Effector CD8-positive, alpha-beta T cell (primary cell): ENCODE measurements around the gene SDK1.
"Not testable (repeated sequence)": the region's sequence is repeated elsewhere in the genome, so short reads cannot be mapped to it uniquely, and the experiment has no call there.

ENCODE experiments used
- DNase-seq: peaks from one replicate; lab custom pipeline; 2025; lab: John Stamatoyannopoulos, UW

SDK1 gene

DNA sequence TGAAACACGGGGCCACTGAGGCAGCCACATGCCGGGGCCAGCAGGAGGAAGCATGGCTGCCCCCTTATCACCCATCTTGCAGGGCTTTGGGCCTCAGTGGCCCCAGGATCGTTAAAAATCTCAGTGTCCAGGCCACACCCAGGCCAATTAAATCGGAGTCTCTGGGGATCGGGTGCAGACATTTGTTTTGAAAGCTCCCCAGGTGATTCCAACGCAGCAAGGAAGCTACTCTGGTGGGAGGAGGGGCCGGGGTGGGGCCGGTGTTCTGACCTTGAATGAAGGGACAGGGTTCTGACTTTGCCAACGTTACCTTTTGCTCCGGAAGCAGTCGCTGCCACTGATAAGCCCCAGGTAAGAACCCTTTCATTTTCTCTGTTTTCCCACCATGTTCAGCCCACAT lies 968.7 kb downstream of the SDK1 start:
- DNase-seq = no peak

DNA sequence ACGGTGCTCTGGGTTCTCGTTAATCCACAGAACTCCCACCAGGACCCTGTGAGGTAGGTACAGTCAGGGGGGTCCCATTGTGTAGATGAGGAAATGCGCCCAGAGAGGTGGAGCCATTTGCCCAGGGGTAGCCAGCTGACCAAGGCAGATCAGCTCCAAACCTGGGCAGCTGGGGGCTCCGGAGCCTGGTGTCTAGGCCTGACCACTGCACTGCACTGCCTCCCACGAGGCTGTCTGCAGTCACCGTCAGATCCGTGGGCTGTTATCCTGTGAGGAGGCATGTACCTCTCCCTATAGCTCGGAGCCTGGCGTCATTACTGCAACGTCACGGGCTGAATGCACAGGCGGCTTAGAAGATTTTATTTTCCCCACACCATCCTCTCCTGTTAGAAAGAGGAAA lies 969.2 kb downstream of the SDK1 start:
- no peak for DNase-seq

DNA sequence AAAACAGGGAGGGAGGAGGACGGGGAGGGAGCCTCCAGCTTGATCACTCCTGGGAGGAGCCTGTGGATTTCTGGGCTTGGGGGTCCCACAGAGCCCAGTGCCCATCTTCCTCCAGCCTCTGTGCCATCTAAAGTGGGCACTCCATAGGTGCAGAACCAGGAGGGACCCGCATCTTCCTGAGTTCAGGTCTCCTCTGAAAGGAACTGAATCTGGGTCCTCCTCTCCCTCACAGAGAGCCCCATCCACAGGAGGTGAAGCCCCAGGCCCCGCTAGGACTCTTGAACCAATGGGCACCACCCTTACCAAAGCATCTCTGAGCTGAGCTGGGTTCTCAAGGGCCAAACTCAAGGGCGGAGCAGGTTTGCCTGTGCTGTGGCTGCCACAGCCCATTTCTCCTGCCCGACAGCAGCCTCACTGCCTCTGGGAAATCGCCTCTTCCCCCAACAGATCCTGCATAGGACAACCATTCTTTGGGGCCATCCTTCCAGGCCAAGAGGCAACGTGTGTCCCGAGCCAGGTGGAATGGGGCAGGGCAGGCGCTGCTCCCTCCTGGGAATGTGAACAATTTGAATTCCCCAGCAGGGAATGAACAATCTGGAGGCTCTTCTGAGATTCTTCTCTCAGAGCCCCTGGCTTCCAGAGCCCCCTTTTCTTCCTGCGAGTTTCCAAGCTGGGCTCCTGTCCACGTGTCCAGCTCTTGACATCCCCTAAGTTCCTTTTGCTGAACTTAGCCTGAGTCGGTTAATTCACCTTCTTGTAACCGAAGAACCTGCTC lies 970.1 kb downstream of the SDK1 start:
- DNase-seq = no peak

DNA sequence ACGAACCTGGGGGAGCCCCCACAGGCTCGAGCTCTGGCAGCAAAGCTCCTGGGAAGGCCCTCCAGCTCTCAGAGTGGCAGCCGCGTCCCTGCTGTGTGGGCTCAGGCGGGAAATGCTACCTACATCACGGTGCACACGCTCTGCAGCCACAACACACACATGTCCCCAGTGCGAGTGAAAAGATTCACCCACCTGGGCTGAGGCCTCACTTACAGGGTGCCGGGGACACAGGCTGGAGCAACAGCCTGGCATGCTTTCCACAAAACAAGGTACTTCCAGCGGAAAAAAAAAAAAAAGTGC lies 970.6 kb downstream of the SDK1 start:
- no peak for DNase-seq

DNA sequence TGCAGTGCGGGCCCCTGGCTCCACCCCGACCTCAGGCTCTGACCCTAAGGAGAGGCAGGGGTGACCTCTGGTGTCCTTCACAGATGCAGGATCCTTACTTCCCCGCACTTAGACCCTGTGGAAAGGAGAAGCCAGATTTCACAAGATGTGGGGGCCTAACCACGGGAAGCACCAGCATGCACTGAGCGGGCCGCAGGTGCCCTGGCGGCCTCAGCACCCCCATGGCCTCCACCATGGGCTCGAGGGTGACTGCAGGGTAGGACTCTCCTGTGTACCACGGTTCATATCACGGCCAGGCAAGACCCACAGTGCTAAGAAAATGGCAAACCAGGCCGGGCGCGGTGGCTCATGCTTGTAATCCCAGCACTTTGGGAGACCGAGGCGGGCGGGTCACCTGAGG lies 971.1 kb downstream of the SDK1 start:
- no peak for DNase-seq

DNA sequence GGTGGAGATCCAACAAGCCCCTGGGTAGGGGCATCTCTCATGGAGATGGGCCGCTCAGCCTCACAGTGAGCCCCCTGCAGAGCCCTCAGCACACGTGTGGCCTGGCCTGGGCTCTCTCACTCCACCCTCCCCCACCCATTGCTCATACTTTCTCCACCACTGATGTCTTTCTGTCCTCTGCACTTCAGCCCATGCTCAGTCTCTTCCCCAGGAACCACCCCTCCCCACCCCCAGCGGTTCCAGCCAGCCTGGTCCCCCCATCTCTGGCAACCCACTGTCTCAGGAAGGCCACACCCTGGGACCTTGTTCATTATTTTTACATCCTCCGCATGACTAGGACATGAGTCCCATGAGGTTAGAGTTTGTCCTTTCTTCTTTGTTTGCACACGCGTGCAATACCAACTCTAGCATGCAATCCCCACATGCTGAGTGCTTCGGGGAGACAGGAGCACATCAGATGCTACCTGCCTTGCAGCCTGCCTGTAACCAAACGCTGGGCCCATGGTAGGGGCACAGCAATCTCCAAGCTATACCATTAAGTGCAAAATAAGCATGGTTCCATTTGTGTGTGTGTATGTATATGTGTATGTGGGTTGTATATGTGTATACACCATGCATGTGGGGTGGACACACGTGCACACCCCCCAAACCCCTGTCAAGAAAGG lies 972.6 kb downstream of the SDK1 start:
- DNase-seq = no peak

DNA sequence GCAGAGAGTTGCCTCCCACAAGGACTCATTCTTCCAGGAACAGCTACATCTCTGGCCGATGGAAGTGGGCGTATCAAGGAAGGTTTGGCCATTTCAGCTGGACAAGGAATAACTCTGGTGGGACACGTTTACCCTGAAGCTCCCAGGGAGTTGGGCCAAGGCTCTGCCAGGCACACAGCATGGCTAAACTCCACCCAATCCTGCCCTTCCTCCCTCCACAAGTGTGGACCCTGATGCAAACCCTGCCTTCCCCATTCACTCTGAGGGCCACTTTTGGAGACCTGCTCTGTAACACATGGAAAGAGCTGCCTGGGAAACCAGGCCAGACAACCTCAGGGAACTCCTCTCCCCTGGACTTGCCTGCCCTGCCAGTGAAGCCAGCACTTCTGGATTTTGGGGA lies 973.2 kb downstream of the SDK1 start:
- DNase-seq = no peak

DNA sequence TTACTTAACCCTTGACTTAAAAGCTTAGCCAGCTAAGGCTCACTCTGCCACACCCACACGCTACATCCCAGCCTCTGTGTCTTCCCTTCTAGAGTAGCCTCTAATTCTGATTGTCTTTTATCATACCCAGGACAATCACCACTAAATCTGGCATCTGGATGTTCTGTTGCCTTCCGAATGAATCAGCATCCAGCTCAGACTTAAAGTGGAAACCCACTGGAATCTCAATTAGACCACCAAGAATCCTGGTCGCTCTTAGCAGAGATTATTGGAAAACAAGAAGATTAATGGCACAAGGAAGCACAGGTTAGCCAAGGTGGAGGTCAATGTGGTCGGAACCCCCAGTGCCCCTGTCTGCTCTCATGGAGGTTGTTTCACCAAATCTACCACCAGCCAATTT lies 976.9 kb downstream of the SDK1 start:
- no peak for DNase-seq

DNA sequence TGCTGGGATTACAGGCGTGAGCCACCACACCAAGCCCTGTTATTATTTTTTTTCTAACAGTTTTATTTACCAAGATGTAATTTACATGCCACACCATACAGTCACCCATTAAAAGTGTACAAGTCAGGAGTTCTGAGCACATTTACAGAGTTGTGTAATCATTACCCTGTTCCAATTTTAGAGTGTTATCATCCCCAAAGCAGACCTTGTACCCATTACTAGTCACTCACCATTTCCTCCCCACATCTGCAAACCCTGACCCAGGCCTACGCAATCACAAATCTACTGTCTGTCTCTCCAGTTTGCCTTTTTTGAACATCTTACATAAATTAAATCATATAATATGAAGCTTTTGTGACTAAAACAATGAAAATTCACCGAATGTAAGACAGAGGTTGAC lies 978.2 kb downstream of the SDK1 start:
- no peak for DNase-seq

DNA sequence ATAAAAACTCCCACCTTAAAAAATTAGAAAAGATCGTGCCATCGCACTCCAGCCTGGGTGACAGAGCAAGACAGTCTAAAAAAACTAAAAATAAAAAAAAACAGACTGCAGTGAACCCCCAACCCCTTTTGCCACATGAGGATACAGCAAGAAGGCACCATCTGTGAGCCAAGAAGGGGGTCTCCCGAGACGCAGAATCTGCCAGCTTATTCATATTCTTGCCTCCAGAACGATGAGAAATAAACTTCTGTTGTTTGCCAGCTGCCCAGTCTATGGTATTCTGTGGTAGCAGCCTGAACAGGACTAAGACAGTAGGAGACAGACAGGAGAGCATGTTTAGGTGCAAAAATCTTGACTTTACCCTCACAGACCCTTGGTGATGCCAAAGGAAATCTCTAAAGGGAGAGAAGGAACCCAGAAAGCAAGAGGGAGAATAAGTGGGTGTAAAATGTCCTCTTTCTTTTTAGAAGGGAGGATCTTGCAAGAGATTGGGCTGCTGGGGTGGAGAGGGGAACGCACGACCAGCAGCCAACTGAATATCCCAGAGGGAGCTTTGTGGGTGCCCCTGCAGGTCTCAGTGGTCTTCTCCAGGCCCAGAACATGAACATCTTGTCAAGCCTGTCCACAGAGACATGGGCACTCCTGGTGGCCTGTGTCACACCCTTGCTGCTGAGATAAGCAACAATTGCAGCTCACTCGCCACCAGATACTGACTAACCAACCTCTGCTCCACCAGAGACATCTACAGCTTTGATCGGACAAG lies 980.4 kb downstream of the SDK1 start:
- DNase-seq = no peak

DNA sequence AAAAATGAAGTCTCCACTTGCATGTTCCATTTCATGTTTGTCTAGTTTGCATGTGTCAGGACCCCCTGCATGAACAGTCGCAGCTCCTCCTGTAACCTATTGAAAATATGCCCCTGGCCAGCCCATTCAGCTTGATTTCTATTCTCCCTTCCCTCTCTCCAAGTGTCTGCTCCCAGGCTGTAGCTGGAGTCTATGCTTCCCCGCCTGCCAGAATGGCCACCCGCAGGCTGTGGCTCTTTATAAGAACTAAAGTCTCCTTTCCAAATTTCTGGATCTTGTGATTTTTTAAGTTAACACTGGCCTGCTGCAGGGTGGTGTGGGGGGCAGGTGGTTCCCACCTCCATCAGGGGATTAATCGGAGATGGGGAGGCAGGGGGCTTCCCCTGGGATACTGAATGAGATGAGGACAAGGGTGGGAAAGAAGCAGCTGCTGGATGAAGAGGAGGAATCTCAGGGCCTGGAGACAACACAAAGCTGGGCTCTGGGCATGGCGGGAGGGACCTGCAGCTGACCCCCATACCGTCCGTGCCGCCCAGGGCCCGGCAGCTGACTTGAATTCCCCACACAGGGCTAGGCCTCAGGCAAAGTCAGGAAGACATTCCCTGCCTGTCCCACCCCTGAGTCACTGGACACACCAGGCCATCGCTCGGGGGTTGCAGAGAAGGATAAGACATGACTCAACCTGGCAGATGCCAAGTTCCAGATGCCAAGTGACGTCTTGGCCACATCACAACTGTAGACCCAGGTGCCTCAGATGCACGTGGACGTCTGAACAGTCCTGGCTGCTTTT lies 981.6 kb downstream of the SDK1 start:
- no peak for DNase-seq

DNA sequence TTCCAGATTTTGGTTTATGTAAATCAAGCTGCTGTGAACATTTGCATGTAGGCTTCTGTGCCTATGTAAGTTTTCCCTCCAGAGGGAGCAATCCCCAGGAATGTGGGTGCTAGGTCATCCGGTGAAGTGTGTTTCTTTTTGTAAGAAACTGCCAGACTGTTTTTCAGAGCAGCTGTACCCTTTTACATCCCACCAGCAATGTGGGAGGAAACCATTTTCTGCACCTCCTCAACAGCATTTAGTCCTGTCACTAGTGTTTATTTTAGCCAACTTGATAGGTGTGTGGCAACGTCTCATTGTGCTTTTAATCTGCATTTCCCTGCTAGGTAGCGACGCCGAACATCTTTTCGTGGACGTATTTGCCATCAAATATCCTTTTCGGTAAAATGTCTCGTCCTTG lies 985.3 kb downstream of the SDK1 start:
- no peak for DNase-seq

DNA sequence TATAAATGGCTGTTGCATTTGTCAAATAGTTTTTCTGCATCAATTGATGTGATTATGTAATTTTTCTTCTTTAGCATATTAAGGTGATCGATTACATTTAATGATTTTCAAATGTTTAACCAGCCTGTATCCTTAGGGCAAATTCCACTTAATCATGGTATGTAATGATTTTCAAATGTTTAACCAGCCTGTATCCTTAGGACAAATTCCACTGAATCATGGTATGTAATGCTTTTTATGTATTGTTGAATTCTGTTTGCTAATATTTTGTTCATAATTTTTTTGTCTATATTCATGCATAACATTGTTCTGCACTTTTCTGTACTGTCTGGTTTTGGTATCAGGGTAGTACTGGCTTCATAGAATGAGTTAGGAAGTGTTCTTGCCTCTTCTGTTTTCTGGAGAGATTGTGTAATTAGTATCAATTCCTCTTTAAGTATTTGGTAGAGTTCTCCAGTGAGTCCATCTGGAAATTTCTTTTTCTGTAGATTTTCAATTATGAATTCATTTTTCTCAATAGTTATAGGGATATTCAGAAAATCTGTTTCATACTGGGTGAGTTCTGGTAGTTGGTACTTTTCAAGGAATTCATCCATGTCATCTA lies 987.8 kb downstream of the SDK1 start:
- DNase-seq = no peak

DNA sequence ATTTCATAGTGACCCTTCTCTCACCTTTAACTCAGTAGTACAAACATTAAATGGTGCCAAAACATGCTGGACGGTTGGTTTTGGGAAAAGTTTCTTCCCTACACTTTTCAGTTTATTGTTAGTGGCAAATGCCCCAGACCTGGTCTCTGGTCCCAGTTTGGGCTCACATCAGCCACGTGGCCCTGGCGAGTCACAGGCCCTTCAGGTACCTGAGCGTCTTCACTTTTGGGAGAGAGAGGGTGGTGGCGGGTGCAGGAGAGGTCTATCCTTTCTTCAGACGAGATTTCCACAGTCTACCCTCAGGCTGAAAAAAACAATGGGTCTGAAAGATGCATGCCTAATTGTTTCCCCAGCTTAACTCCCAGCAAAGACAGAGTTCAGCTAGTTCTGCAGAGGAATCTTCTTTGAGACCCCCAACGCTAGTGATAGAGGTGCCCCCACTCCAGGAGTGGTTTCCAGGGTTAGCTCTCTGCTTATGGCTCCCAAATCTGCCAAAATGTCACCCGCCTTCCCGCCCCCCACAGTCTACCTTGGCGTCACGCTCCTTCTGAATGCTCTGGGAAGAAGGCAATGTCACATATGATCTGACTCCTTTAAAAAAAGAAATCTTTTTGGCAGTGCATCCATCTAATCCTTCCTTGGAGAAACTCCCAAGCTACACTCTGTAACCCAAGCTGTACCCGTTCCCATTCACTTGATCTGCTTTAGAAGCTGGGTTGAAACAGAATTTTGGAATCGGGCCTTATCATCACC lies 996.3 kb downstream of the SDK1 start:
- DNase-seq = no peak

DNA sequence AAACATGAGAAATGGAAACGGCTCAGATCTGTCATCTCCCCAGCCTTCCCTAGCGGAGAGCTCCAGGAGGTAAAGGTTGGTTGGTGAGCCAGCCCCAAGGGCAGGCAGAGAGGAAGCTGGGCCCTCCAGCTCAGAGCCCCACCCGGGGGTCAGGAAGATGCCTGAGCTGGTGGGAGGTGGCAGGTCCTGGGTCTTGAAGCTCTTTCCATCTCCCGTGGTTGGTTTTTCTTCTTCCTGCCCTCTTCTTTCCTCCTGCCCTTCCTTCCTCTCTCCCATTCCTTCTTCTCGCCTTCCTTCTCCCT lies 996.8 kb downstream of the SDK1 start:
- DNase-seq = no peak

DNA sequence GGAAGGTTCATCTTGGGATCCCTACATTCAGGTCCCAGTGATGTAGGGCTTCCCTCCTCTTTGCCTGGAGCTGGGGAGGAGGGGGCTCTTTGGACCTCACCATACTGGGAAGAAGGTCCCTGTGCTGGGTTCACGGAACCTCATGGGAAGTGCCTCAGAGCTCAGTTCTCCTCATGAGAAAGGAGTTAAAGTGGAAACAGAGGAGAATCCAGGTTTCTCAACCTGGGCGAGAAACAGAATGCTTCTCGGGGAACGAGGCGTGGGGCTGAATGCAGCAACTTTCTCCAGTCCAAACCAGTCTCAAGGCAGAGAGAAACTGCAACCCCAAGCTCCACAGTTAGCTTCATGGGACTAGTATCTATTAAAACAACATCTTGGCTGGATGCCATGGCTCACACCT lies 998.4 kb downstream of the SDK1 start:
- DNase-seq = no peak

DNA sequence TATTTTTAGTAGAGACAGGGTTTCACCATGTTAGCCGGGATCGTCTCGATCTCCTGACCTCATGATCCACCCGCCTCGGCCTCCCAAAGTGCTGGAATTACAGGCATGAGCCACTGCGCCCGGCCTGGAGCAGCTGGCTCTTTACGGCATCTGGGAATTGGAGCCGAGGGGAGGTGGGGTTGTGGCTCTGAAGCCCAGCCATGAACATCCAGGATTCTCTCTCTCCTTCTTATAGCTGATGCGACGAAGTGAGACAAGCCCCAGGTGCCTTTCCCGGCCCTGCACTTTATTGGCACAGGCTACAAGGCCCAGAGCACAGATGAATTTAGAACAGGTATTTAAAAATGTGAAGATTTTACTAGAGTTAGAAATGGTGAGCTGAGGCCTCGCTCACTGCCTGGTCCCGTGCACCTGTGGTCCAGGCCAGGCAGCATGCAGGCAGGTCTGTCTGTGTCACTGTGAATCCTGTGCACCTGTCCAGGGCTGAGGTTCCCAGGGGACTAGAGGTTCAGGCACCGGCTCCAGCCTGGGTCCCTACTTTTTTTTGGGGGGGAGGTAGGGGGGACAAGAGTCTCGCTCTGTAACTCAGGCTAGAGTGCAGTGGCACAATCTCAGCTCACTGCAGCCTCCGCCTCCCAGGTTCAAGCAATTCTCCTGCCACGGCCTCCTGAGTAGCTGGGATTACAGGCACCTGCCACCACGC lies 1001.3 kb downstream of the SDK1 start:
- DNase-seq = no peak

DNA sequence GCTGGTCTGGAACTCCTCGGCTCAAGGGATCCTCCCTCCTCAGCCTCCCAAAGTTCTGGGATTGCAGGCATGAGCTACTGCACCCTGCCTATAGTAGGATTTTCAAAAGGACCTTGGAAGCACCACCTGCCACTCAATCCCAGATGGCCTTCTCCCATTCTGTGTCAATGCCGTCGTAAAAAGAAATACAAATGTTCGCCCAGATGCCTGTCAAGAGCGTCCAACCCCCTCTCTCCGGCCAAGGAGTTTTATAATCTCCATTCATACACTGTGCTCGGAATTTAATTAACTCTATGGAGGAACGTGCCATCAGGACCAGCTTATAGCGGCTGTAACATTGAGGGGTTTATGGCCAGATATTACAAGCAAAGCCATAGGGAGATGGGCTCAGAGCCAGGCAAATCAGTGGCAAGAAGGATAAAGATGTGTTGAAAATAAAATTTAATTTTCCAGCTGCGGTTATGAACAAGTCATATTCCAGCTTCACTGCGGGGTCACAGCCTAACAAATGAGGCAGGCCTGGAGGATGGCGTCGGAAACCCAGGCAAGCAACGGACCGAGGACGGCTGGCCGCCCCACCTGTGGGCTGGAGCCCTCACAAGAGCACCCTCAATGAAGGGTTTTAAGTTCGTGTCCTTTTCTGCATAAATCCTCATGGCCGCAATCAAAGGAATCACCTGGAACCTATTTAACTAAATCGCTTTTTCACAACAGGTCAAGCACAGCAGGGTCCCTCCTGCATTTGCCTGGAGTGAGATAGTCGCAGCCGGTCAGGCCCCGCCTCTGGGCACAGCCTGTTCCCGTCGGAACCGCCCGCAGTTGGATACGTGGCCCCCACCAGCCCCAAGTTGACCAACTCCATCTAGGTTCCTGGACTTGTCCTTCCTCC lies 1006.5 kb downstream of the SDK1 start:
- no peak for DNase-seq

DNA sequence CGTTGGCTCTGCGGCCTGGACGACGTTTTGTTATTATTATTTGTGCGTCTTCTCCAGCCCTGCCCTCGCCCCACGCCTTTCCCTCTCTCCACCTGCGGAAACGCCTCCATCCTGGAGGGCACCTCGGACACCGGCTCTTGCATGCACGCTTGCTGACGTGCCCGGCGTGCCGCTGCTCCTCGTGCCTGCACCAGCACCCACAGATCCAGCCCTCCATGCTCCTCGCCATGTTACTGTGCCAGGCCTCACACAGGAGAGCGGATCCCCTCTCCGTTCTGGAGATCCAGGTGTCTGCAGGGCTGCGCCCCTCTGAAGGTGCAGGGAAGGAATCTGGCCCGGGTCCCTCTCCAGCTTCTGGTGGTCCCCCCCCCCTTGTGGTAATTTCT lies 1007.1 kb downstream of the SDK1 start:
- no peak for DNase-seq

DNA sequence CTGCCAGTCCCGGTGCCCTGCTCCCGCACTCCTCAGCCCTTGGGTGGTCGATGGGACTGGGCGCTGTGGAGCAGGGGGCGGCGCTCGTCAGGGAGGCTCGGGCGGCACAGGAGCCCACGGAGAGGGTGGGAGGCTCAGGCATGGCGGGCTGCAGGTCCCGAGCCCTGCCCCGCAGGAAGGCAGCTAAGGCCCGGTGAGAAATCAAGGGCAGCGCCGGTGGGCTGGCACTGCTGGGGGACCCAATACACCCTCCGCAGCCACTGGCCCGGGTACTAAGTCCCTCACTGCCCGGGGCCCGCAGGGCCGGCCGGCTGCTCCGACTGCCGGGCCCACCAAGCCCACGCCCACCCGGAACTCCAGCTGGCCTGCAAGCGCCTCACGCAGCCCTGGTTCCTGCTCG lies 1012.9 kb downstream of the SDK1 start:
- DNase-seq = not testable (repeated sequence)
